ENCODE measurements around the gene CMTM5. TPM values are rescaled to one million over a fixed set of nuclear protein-coding genes. Genes with fewer than 3 reads are reported as not detected.
A peak's percentile ranks its signal among the peaks of the same experiment; 100 is the strongest.

The CMTM5 gene
- total and polyA plus RNA-seq, 5 donors from 2014 or later = 2.8 TPM; not detected in 4

- Mint-ChIP-seq H3K4me3 (no peak overlapping the region), H3K4me1 (peaks cover 0 to 3% (median 0%) of the 10 kb centered on the region in 4 donors), H3K9me3 (peaks cover 0 to 5% (median 0%) of the 10 kb centered on the region in 7 donors), H3K36me3 (no peaks in the 10 kb centered on the region), H3K27me3 (peaks cover 33% of the 10 kb centered on the region), H3K27ac (no peak overlapping the region)
- Histone ChIP-seq H3K36me3 (ENCODE audit: control insufficient read depth, insufficient read depth, low read length) (no peaks in the 10 kb centered on the region), H3K27me3 (ENCODE audit: control insufficient read depth, insufficient read depth, low read length) (peaks cover 6% of the 10 kb centered on the region), H3K4me3 (ENCODE audit: low read depth, low read length) (no peak overlapping the region), H3K4me1 (ENCODE audit: control insufficient read depth, insufficient read depth, low read length, poor library complexity, severe bottlenecking) (no peaks in the 10 kb centered on the region), H3K9me3 (ENCODE audit: control insufficient read depth in 2 of 2, low read length in 2 of 2) (no peaks in the 10 kb centered on the region), H3K27ac (ENCODE audit: insufficient read depth, low read length, poor library complexity, severe bottlenecking) (no peak overlapping the region)
- ATAC-seq (ENCODE audit: low read depth in 2 of 2) (no peak), DNase-seq (no peak)
These were observed 11.0 kb upstream of the CMTM5 start for GRCh38 chr14:23365732-23366425.

GRCh38 chr14:23366426-23366921, 10.4 kb upstream of the CMTM5 start:
- ATAC-seq (ENCODE audit: low read depth in 2 of 2) = no peak
- peaks cover 0 to 5% (median 0%) of the 10 kb centered on the region in 7 donors for H3K9me3 Mint-ChIP-seq
- H3K36me3 ChIP-seq (ENCODE audit: control insufficient read depth, insufficient read depth, low read length) = no peaks in the 10 kb centered on the region
- H3K4me1 Mint-ChIP-seq = peaks cover 0 to 3% (median 0%) of the 10 kb centered on the region in 4 donors
- DNase-seq = no peak
- no peaks in the 10 kb centered on the region for H3K4me1 ChIP-seq (ENCODE audit: control insufficient read depth, insufficient read depth, low read length, poor library complexity, severe bottlenecking)
- no peaks in the 10 kb centered on the region for H3K9me3 ChIP-seq (ENCODE audit: control insufficient read depth in 2 of 2, low read length in 2 of 2)
- H3K27me3 ChIP-seq (ENCODE audit: control insufficient read depth, insufficient read depth, low read length) = peaks cover 6% of the 10 kb centered on the region
- peaks cover 33% of the 10 kb centered on the region for H3K27me3 Mint-ChIP-seq
- no peak overlapping the region for H3K27ac ChIP-seq (ENCODE audit: insufficient read depth, low read length, poor library complexity, severe bottlenecking)
- H3K4me3 Mint-ChIP-seq = no peak overlapping the region
- no peaks in the 10 kb centered on the region for H3K36me3 Mint-ChIP-seq
- no peak overlapping the region for H3K27ac Mint-ChIP-seq
- no peak overlapping the region for H3K4me3 ChIP-seq (ENCODE audit: low read depth, low read length)

DNA sequence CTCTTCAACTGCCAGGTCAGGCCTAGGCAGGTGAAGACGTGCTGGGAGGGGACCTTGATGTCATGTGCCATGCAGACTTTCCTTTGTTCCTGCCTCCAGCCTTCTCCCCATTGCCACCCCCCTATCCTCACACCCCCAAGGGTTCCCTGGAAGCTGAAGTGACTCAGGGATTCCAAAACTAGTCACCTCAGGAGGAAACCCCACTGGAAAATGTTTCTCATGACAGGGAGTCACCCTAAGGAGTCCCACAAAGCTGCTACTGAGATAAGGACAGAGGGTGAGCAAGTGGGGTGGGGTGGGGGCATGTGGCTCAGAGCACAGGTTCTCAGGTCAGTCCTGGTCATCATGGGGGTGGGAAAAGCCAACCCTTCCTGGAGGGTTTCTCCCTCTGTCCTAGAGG, 6.6 kb upstream of the CMTM5 start:
- Mint-ChIP-seq H3K27ac (no peak overlapping the region), H3K9me3 (peaks cover 0 to 2% (median 0%) of the 10 kb centered on the region in 7 donors), H3K27me3 (peaks cover 26% of the 10 kb centered on the region), H3K36me3 (no peaks in the 10 kb centered on the region), H3K4me1 (peaks cover 0 to 3% (median 0%) of the 10 kb centered on the region in 4 donors), H3K4me3 (no peak overlapping the region)
- H3K36me3 ChIP-seq (ENCODE audit: control insufficient read depth, insufficient read depth, low read length) = no peaks in the 10 kb centered on the region
- no peaks in the 10 kb centered on the region for H3K9me3 ChIP-seq (ENCODE audit: control insufficient read depth in 2 of 2, low read length in 2 of 2)
- ATAC-seq (ENCODE audit: low read depth in 2 of 2) (no peak), DNase-seq (no peak)
- no peak overlapping the region for H3K4me3 ChIP-seq (ENCODE audit: low read depth, low read length)
- no peak overlapping the region for H3K27ac ChIP-seq (ENCODE audit: insufficient read depth, low read length, poor library complexity, severe bottlenecking)
- no peaks in the 10 kb centered on the region for H3K4me1 ChIP-seq (ENCODE audit: control insufficient read depth, insufficient read depth, low read length, poor library complexity, severe bottlenecking)
- H3K27me3 ChIP-seq (ENCODE audit: control insufficient read depth, insufficient read depth, low read length) = peaks cover 3% of the 10 kb centered on the region

DNA sequence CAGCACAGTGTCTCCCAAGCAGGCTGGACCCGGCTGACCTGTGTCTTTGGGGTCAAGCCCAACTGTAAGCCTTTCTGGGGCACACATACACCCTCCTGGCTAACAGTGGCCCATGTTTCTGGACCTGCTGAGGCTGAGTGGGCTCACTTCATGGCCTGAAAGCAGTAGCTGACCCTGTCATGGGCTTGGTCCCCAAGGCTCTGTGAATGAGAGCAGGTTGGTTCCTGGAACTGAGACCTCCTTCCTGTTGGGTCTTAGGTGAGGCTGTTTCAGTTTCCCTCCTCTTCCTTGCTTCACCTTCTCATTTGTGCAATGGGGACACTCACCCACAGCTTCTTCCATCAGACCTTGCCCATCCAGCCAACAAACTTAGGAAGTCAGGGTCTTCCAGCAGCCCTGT, 5.0 kb upstream of the CMTM5 start:
- no peaks in the 10 kb centered on the region for H3K36me3 ChIP-seq (ENCODE audit: control insufficient read depth, insufficient read depth, low read length)
- Mint-ChIP-seq H3K4me1 (no peaks in the 10 kb centered on the region), H3K27me3 (peaks cover 20% of the 10 kb centered on the region), H3K9me3 (peaks cover 0 to 2% (median 0%) of the 10 kb centered on the region in 7 donors), H3K27ac (no peak overlapping the region), H3K36me3 (no peaks in the 10 kb centered on the region), H3K4me3 (no peak overlapping the region)
- no peak overlapping the region for H3K4me3 ChIP-seq (ENCODE audit: low read depth, low read length)
- H3K4me1 ChIP-seq (ENCODE audit: control insufficient read depth, insufficient read depth, low read length, poor library complexity, severe bottlenecking) = no peaks in the 10 kb centered on the region
- DNase-seq (peak in 1 of 3 donors; percentile 18), ATAC-seq (ENCODE audit: low read depth in 2 of 2) (no peak)
- H3K27me3 ChIP-seq (ENCODE audit: control insufficient read depth, insufficient read depth, low read length) = peaks cover 3% of the 10 kb centered on the region
- H3K27ac ChIP-seq (ENCODE audit: insufficient read depth, low read length, poor library complexity, severe bottlenecking) = no peak overlapping the region
- no peaks in the 10 kb centered on the region for H3K9me3 ChIP-seq (ENCODE audit: control insufficient read depth in 2 of 2, low read length in 2 of 2)

DNA sequence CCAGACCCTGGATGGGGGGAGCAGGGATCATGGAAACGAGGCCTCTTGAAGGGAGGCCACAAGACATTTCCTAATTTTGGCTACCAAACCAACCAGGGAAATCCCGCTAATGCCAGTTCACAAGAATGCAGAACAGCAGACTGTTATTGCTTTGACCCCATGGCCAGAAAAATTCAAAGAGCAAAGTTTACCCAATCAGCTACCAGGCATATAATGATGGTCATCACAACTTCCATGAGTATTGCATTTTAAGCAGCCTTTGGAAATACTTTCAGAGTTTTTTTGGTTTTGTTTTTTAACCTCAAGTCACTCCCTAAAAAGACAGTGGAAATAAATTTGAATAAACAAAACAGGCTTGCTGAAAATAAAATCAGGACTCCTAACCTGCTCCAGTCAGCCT, 4.3 kb upstream of the CMTM5 start, which contains the start of gene IL25:
TSS of gene IL25 (plus strand) at position 301 of the 400 bp plus-strand sequence.
- no peaks in the 10 kb centered on the region for H3K36me3 ChIP-seq (ENCODE audit: control insufficient read depth, insufficient read depth, low read length)
- Mint-ChIP-seq H3K4me1 (no peaks in the 10 kb centered on the region), H3K4me3 (no peak within 1 kb of the TSS), H3K9me3 (peaks cover 0 to 2% (median 0%) of the 10 kb centered on the region in 7 donors), H3K27me3 (peaks cover 14% of the 10 kb centered on the region), H3K36me3 (no peaks in the 10 kb centered on the region), H3K27ac (no peak within 1 kb of the TSS)
- no peak within 1 kb of the TSS for H3K27ac ChIP-seq (ENCODE audit: insufficient read depth, low read length, poor library complexity, severe bottlenecking)
- no peaks in the 10 kb centered on the region for H3K9me3 ChIP-seq (ENCODE audit: control insufficient read depth in 2 of 2, low read length in 2 of 2)
- peaks cover 3% of the 10 kb centered on the region for H3K27me3 ChIP-seq (ENCODE audit: control insufficient read depth, insufficient read depth, low read length)
- no peak for ATAC-seq (ENCODE audit: low read depth in 2 of 2)
- H3K4me1 ChIP-seq (ENCODE audit: control insufficient read depth, insufficient read depth, low read length, poor library complexity, severe bottlenecking) = no peaks in the 10 kb centered on the region
- no peak for DNase-seq
- no peak within 1 kb of the TSS for H3K4me3 ChIP-seq (ENCODE audit: low read depth, low read length)

DNA sequence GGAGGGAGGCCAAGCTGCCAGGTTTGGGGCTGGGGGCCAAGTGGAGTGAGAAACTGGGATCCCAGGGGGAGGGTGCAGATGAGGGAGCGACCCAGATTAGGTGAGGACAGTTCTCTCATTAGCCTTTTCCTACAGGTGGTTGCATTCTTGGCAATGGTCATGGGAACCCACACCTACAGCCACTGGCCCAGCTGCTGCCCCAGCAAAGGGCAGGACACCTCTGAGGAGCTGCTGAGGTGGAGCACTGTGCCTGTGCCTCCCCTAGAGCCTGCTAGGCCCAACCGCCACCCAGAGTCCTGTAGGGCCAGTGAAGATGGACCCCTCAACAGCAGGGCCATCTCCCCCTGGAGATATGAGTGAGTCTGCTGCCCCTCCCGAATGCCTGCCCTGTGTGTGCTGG, 3.8 kb upstream of the CMTM5 start:
- Mint-ChIP-seq H3K4me3 (no peak overlapping the region), H3K36me3 (no peaks in the 10 kb centered on the region), H3K9me3 (peaks cover 0 to 2% (median 0%) of the 10 kb centered on the region in 7 donors), H3K27ac (no peak overlapping the region), H3K4me1 (no peaks in the 10 kb centered on the region), H3K27me3 (peaks cover 12% of the 10 kb centered on the region)
- ATAC-seq (ENCODE audit: low read depth in 2 of 2) = no peak
- Histone ChIP-seq H3K27me3 (ENCODE audit: control insufficient read depth, insufficient read depth, low read length) (no peaks in the 10 kb centered on the region), H3K27ac (ENCODE audit: insufficient read depth, low read length, poor library complexity, severe bottlenecking) (no peak overlapping the region), H3K4me1 (ENCODE audit: control insufficient read depth, insufficient read depth, low read length, poor library complexity, severe bottlenecking) (no peaks in the 10 kb centered on the region), H3K9me3 (ENCODE audit: control insufficient read depth in 2 of 2, low read length in 2 of 2) (no peaks in the 10 kb centered on the region), H3K36me3 (ENCODE audit: control insufficient read depth, insufficient read depth, low read length) (no peaks in the 10 kb centered on the region), H3K4me3 (ENCODE audit: low read depth, low read length) (no peak overlapping the region)
- DNase-seq = no peak

DNA sequence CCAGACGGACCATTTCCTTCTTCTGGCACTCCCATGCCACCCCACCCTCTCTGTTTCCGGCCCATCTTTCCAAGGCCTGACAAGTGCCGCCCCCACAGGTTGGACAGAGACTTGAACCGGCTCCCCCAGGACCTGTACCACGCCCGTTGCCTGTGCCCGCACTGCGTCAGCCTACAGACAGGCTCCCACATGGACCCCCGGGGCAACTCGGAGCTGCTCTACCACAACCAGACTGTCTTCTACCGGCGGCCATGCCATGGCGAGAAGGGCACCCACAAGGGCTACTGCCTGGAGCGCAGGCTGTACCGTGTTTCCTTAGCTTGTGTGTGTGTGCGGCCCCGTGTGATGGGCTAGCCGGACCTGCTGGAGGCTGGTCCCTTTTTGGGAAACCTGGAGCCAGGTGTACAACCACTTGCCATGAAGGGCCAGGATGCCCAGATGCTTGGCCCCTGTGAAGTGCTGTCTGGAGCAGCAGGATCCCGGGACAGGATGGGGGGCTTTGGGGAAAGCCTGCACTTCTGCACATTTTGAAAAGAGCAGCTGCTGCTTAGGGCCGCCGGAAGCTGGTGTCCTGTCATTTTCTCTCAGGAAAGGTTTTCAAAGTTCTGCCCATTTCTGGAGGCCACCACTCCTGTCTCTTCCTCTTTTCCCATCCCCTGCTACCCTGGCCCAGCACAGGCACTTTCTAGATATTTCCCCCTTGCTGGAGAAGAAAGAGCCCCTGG, 1.2 kb upstream of the CMTM5 start:
- no peaks in the 10 kb centered on the region for H3K4me1 ChIP-seq (ENCODE audit: control insufficient read depth, insufficient read depth, low read length, poor library complexity, severe bottlenecking)
- ATAC-seq (ENCODE audit: low read depth in 2 of 2) (no peak), DNase-seq (no peak)
- H3K9me3 Mint-ChIP-seq = no peaks in the 10 kb centered on the region
- H3K36me3 Mint-ChIP-seq = no peaks in the 10 kb centered on the region
- no peak overlapping the region for H3K4me3 ChIP-seq (ENCODE audit: low read depth, low read length)
- no peaks in the 10 kb centered on the region for H3K27me3 Mint-ChIP-seq
- no peaks in the 10 kb centered on the region for H3K9me3 ChIP-seq (ENCODE audit: control insufficient read depth in 2 of 2, low read length in 2 of 2)
- H3K4me3 Mint-ChIP-seq = no peak overlapping the region
- no peaks in the 10 kb centered on the region for H3K27me3 ChIP-seq (ENCODE audit: control insufficient read depth, insufficient read depth, low read length)
- no peak overlapping the region for H3K27ac ChIP-seq (ENCODE audit: insufficient read depth, low read length, poor library complexity, severe bottlenecking)
- no peaks in the 10 kb centered on the region for H3K36me3 ChIP-seq (ENCODE audit: control insufficient read depth, insufficient read depth, low read length)
- peak overlapping the region in 1 of 3 donors; percentile 85 for H3K27ac Mint-ChIP-seq
- no peaks in the 10 kb centered on the region for H3K4me1 Mint-ChIP-seq

Measured in CD4-positive, CD25-positive, alpha-beta regulatory T cell (primary cell).